Measurements from ENCODE around the gene TBCC.
A peak's percentile ranks its signal among the peaks of the same experiment; 100 is the strongest.
"Not testable (repeated sequence)": the region's sequence is repeated elsewhere in the genome, so short reads cannot be mapped to it uniquely, and the experiment has no call there.

TBCC gene

DNA sequence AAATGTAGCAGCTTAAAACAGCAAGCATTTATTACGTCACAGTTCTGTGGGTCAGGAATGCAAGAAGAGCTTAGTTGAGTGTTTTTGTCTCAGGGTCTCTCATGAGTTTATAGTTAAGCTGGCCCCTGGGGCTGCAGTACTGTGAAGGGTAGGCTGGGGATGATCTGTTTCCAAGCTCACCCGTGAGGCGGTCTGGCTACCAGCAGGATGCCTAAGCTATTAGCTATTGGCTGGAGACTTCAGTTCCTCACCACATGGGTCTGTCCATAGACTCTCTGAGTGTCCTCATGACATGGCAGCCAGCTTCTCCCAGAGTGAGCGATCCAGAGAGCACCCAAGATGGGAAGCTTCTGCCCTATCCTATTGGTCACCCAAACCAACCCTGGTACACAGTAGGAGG, 23.1 kb upstream of the TBCC start:
- DNase-seq, result no peak

DNA sequence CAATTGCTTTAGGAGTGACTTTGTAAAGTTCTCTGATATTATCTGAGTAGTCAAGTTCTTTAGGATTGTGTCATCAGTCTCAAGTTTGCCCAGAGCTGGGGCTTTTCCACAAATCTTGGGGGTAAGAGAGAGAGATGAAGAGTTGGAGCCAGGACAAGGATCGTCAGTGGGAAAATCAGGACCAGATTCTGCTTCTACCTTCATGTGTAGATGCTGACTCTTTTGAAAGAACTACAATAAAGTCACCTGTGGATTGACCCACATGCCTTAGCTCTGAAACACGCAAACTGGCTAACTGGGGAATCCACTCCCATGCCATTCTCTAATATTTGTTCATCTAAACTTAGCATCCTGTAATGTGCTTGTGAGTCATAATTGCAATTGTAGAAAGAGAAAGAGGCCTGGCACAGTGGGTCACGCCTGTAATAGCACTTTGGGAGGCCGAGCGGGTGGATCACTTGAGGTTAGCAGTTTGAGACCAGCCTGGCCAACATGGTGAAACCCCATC, 20.3 kb upstream of the TBCC start:
- no peak for DNase-seq

DNA sequence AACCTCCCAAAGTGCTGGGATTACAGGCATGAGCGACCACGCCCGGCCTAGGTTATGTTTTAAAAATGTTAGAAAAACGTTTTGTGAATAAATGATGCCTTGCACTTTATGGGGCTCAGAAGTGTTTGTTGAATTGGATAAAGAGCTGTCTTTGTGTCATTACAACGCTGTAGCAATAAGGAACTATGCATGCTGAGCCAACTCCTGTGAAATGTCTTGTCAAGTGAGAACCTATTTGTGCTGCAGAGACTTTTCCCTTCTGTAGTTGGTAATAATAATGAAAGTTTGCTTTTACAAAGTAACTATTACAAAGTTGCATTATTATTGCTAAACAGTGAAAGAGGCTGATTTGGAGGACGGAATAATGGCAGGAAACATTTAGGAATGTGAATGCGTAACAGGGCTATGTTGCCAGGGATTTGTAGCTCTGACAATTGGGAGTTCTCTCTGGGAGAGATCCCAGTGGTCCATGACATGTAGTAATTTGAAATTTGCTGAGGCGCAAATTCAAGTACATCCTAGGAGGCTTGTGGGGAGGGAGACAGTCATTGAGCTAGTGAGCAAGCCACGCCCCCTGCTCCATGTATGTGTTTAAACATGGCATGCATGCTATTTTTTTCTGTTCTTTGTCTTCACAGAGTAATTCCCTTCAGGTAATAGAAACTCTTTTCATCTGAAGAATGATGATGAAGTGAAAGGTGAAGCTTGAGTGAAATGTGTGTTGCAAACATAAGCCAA, 19.2 kb upstream of the TBCC start:
- DNase-seq, result no peak

DNA sequence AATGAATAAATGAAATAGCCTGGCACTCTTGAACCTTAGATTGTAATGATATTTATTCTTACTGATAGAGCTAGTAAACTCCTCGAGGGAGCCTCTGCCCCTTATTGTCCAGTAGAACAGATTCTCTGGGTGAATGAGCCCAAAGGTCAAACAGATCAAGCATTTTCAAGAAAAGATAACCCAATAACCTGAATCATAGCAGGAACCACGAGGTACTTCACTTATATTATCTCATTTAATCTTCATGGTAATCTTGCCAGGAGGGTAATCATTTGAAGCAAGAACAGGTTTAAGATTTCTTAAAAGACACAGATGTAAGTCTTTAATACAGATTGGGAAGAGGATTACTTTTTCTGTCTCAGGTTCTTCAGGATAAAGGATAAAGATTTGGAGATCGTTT, 17.0 kb upstream of the TBCC start:
- no peak for DNase-seq

DNA sequence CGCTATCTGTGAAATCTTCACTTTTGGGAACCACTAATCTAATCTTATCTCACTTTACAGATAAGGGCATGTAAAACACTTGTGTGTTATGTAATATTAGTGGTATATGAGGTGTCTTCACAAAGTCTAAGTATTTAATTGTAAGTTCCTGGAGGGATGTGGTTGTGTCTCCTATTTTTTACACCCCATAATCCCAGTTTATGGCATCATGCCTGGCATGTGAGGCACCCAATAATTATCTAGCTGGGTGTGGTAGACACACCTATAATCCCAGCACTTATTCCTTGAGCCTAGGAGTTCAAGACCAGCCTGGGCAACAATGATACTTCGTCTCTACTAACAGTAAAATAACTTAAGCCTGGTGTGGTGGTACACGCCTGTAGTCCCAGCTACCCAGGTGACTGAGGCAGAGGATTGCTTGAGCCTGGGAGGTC, 16.5 kb upstream of the TBCC start:
- no peak for DNase-seq

DNA sequence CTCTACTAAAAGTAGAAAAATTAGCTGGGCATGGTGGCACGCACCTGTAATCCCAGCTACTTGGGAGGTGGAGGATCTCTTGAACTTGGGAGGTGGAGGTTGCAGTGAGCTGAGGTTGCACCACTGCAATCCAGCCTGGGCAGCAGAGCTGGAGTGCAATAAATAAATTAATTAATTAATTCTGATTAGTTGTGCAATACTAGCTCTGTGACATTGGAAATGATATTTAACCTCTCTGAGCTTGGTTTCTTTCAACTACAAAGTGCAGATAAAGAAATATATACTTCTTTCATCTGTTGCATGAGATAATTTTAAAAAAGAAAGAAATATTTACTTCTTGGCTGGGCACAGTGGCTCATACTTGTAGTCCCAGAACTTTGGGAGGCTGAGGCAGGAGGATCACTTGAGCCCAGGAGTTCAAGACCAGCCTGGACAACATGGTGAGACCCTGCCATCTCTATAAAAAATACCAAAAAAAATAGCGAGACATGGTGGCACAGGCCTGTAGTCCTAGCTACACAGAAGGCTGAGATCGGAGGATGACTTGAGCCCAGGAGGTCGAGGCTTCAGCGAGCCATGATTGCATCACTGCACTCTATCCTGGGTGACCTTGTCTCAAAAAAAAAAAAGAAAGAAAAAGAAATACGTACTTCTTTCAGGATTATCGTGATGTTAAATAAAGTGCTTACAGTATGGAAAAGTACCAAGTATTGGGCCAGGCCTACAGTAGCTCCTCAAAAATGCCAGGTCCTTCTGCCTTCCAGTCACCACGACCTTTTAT, 15.6 kb upstream of the TBCC start:
- DNase-seq, result no peak

DNA sequence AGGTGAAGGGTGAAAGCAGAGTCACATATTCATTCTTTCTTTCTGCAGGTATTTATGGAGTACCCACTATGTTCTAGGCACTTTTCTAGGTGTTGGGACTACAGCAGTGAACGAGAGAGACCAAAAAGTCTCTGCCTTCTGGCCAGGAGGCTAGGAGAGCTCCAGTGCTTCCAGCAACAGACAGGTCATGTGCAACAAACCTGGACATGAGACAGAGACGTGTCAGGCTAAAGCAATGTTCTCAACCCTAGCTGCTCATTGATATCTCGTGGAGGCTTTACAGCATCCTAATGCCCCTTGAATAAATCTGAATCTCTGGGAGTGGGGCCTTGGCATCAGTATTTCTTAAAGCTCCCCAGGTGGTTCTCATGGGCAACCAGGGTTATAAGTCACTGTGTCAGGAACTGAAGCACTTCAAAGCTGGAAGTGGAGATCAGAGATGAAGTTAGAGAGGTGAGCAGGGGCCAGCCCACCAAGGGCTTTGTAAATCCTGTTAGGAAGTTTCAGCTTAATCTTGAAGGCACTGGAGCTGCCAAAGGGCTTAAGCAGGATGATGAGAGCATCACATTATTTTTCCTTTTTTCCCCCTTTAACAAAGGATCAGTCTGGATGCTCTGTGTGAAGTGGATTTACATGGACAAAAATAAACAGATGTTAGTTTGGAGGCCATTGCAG, 13.0 kb upstream of the TBCC start:
- no peak for DNase-seq

DNA sequence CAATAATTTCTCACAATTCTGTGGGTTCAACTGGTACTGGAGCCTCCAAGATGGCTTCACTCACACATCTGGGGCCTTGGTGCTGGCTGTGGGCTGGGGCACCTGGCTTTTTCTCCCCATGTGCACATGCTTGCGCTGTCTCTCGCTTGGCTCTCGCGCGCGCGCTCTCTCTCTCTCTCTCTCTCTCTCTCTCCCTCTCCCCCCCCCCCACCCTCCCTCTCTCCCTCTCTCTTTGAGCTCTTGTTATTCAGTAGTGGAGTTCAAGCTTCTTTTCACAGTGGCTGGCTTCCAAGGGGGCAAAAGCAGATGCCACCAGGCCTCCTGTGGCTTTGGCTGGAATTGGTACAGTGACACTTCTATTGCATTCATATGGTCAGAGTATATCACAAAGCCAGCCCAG, 10.8 kb upstream of the TBCC start:
- DNase-seq, result no peak

DNA sequence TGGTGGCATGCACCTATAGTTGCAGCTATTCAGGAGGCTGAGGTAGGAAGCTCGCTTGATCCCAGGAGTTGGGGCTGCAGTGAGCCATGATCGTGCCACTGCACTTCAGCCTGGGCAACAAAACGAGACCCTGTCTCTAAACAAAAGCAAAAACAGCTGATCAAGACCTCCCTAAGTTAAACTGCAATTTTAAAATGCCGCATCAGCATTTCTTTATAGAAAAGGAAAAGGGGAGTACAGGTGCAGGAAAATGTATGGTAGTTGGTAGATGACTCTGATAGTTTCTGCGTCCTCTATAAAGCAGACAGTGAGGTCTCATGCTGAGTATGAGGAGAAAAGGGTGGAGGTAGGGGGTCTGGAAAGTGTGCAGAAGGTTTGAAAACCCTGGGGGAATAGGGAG, 8.9 kb upstream of the TBCC start:
- DNase-seq, result no peak

DNA sequence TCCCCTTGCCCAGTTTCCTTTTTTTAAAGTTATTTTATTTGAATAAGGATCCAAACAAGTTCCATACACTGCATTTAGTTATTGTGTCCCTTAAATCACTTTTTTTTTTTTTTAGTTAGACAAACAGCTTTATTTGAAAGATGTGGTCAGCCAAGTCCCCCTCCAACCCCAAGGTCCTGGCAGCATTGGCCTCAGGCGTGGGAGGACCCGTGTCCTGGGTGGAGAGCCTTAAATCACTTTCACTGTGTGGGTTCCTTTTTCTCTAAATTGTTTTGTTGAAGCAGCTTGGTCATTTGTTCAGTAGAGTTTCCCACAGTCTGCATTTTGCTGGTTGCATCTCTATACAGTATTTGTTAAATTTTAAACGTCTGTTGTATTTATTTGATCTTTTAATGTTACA, 5.2 kb upstream of the TBCC start:
- no peak for DNase-seq

DNA sequence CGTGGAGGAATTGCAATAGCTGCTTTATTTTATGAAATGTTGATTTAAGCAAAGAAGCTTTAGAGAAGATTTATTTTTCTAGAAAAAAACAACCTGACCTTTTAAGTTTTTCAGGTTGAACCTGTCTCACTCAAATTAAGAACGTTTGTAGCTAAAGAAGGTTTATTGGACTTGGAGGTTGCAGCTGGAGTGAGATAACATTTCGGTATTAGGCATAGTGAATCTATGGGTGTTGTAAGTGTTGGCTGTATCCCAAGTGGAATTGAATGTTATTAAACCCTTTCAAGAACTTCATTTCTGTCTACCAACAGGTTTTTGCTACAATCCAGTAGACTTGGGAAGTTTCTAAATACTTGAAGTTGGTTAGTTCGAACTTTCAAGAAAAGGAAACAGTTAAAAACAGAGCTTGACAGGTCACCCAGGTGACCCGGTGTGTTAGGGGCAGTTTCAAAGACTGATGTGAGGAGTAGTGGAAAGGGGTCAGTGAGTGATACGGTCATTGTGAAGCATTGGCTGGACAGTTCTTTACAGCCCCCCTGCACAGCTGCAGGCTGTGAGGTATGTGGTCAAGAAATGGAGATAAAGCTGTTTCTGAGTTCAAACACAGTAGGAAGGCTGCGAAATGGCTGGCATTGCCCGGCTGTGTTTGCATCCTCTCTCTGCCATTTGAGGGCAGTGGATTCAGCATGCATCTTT, 2.4 kb upstream of the TBCC start:
- DNase-seq, result no peak

DNA sequence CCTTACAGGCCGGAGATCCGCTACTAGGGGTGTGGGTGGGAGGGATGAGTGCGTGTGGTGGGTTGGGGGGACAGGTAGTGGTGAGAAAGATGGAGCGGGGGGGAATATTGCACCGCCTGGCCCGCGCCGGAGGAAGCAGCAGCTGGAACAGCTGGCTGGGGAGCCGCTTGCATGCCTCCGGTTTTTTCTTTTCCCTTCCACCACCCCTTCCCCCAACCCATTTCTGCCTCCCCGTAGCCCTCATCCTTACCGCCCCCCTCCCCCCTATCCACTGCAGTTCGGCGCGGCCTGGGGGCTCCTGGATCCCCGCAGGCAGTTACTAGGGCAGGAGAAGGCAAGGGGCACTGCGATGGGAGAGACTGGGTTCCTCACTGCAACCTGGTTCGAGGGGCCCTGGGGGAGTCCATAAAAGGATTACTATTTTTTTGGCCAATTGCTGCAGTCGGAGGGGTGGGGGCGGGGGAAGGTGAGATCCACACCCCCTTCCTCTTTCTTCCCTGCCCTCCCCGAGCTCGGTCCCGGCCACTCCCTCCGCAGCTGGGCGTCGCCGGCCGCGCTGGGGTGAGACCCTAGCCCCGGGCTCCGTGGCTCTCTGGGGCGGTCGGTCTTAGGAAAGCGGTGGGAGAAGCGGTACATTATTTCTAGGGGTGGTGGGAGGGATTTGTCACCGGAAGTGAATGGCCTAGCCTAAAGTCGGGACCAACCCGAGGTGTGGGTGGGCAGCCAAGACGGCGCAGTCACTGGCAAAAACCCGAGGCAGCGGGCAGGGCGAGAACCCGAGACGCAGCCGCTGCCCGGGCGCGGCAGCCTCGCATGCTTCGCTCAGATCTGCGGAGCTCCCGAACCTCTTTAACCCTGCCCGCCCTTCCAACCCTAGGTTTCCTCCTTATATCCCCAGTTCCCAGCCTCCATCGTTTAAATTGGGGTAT, 824 bp upstream of the TBCC start:
- DNase-seq, result peak; percentile 91

DNA sequence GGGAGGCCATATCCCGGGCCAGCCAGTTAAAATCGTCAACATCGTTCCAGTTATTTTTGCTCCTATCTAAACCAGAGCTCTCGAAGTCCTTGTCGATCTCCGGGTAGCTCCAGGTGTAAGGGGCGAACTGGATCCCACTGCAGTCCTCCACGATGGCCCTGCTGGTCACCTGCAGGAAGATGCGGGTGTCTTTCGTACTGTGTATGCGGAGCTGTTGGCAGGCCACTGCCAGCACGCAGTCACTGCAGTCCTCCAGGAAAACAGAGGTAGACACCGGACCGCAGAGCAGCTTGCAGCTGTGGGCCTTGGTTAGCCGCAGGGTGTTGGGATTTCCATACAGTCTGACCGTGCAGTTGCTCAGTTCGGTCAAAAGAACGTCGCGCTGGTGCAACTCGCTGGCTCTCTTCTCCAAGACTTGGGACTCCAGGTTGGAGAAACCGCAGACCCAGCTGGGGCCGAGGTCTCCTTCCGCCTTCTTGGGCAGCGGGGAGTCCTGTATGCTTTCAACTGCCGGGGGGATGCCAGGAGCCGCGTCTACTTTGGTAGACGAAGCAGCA, 742 bp downstream of the TBCC start:
- DNase-seq, result no peak

DNA sequence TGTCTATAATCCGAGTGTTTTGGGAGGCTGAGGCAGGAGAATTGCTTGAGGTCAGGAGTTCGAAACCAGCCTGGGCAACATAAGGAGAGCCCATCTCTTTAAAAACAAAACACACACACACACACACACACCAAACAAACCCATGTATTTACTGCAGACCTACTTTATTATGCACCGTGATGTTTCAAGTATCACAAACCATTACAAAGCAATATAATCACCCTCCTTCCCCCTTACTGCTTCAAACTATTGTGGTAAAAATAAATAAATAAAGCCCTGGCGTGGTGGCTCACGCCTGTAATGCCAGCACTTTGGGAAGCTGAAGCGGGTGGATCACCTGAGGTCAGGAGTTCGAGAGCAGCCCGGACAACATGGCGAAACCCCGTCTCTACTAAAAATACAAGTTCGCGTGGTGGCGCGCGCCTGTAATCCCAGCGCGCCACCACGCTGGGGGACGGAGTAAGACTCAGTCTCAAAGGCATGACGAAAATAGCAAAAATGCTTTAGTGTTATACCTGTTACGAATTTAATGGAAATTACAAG, 1.5 kb downstream of the TBCC start:
- DNase-seq, result no peak

DNA sequence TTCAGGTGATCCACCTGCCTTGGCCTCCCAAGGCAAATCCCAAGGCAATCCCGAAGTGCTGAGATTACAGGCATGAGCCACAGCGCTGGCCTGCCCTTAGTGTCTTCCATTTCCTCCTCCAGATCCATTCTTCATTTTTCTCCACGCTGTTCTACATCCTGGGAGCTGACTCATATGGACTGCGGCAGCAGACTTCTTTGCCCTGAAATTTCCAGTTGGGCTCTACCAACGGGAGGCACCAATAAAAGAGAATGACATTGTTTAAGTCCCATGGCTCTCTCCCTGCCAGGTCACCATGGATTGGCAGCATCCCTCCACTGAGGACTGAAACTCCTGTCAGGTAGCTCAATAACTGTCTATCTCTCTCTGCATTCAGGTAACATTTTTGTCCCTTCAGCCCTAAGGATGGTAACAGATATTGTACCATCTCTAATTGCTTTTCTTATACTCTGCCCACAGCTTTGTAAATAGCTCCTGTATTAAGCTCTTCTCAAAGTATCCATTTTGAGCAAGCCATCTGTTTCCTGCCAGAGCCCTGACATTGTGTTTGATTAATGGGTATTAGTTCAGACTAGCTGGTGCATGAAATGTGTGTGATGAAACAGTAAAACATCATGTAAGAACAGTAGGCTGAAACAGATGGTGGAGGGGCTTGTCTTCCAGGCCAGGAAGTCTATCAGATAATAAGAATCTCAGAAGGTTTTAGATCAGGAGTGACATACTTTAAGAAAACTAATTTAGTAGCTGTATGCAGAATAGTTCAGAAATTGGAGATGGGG, 3.6 kb downstream of the TBCC start:
- no peak for DNase-seq

DNA sequence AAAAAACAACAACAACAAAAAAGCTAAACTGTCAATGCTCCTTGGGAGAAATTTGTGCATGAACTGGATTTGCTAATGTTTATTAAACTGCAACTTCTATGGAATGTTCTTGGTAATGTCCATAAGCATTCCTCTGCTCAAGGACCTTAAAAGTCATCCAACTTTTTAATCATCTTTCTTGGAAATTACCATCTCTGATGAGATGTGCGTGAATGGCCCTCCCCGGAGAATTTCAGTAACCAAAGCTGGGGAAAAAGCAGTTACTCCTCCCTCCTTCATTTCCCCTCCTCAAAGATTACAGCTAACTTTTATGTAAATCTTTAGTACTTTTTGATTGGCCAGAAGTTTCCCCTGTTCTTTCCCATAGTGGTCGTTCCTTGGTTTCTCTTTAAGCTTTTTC, 5.2 kb downstream of the TBCC start:
- no peak for DNase-seq

DNA sequence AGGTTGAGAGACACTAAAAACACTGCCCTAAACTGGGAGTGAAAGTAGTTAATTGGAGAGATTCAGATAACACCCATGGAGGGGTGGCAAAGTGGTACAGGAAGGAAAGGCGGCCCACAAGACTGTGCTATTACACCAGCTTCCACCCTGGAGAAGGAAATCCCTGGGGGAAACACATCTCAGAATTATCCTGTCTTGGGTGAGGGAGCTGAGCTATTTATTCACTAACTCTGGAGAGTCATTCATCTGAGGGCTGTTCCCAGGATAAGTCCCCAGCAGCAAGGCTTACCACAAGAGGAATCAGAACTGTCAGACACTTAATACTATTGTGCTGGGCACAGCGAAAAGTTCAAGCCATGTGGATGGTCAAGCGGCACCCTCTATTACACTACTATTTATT, 9.9 kb downstream of the TBCC start:
- DNase-seq, result no peak

DNA sequence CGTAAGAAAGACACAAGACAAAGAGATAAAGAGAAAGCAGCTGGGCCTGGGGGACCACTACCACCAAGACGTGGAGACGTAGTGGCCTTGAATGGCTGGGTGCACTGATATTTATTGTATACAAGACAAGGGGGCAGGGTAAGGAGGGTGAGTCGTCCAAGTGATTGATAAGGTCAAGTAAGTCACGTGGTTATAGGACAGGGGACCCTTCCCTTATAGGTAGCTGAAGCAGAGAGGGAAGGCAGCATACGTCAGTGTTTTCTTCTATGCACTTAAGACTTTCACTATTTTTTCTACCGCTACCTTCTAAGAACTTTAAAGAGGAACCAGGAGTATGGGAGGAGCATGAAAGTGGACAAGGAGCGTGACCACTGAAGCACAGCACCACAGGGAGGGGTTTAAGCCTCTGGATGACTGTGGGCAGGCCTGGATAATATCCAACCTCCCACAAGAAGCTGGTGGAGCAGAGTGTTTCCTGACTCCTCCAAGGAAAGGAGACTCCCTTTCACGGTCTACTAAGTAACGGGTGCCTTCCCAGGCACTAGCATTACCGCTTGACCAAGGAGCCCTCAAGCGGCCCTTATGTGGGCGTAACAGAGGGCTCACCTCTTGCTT, 11.9 kb downstream of the TBCC start:
- not testable (repeated sequence) for DNase-seq

DNA sequence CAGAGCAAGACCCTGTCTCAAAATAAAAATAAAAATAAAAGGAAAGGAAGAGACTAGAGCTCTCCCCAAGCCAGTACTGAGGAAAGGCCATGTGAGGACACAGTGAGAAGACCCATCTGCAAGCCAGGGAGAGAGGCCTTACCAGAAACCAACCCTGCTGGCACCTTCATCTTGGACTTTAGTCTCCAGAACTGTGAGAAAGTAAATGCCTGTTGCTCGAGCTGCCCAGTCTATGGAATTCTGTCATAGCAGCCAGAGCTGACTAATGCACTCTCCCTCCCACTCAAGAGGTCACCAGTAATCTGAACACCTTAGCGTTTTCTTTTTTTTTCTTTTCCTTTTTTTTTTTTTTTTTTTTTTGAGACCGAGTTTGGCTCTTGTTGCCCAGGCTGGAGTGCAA, 16.2 kb downstream of the TBCC start:
- DNase-seq, result no peak

DNA sequence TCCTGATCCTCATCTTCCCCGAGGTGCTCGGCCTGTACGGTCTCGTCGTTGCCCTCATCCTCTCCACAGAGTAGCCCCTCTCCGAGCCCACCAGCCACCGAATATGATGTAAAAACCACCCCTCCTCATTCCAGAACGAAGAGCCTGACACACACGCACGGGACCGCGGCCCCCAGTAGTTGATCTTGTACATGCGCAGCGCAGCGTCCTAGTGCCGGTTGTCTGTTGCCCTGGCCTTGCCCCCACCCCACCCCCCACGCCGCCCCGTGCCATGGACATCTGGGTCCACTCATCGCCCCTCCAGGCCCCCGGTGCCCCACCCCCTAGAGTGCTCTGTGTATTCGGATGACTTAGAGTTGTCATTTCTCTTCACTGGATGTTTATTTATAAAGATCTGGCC, 18.3 kb downstream of the TBCC start:
- no peak for DNase-seq
